Neuron (in vitro differentiated cells): ENCODE data around the gene PCDHA5.
"Not testable (repeated sequence)": the region's sequence is repeated elsewhere in the genome, so short reads cannot be mapped to it uniquely, and the experiment has no call there.

Source experiments
- H2AFZ ChIP-seq: one replicate; pipeline ENCODE4 v1.6.1; 2013; ENCODE audit warnings: low read depth, mild to moderate bottlenecking, inconsistent platforms, low read length, moderate library complexity
- H3K27me3 ChIP-seq: one replicate; pipeline ENCODE4 v1.6.1; 2013; ENCODE audit warnings: low read length; ENCODE audit not compliant: insufficient read depth
- H3K36me3 ChIP-seq: one replicate; pipeline ENCODE4 v1.6.1; 2013; ENCODE audit warnings: low read length; ENCODE audit not compliant: insufficient read depth
- H3K4me1 ChIP-seq: one replicate; pipeline ENCODE4 v1.6.1; 2013; ENCODE audit warnings: low read length; ENCODE audit not compliant: insufficient read depth
- H3K4me3 ChIP-seq: 2 replicates; pipeline ENCODE4 v1.5.1; 2013; ENCODE audit warnings: mild to moderate bottlenecking, low read length, moderate library complexity
- H3K9me3 ChIP-seq: one replicate; pipeline ENCODE4 v1.6.1; 2013; ENCODE audit warnings: low read length

PCDHA5 gene

DNA sequence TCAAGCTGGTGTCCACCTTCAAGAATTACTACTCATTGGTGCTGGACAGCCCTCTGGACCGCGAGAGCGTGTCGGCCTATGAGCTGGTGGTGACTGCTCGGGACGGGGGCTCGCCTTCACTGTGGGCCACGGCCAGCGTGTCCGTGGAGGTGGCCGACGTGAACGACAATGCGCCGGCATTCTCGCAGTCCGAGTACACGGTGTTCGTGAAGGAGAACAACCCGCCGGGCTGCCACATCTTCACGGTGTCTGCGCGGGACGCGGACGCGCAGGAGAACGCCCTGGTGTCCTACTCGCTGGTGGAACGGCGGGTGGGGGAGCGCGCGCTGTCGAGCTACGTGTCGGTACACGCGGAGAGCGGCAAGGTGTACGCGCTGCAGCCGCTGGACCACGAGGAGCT lies 19.0 kb upstream of the PCDHA5 start:
- peaks cover 27% of the 10 kb centered on the region for H3K9me3 ChIP-seq
- H2AFZ ChIP-seq, H3K4me3 ChIP-seq, H3K27me3 ChIP-seq, H3K36me3 ChIP-seq, H3K4me1 ChIP-seq: not testable (repeated sequence)

DNA sequence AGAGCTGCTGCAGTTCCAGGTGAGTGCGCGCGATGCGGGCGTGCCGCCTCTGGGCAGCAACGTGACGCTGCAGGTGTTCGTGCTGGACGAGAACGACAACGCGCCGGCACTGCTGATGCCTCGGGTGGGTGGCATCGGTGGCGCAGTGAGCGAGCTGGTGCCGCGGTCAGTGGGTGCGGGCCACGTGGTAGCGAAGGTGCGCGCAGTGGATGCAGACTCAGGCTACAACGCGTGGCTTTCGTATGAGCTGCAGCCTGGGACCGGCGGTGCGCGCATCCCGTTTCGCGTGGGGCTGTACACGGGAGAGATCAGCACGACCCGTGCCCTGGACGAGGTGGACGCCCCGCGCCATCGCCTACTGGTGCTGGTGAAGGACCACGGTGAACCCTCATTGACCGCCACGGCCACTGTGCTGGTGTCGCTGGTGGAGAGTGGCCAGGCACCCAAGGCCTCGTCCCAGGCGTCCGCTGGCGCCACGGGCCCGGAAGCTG lies 18.6 kb upstream of the PCDHA5 start:
- Histone ChIP-seq H3K4me1 (no peaks in the 10 kb centered on the region), H2AFZ (no peak overlapping the region), H3K4me3 (no peak overlapping the region), H3K36me3 (peaks cover 4% of the 10 kb centered on the region), H3K27me3 (no peaks in the 10 kb centered on the region), H3K9me3 (peaks cover 27% of the 10 kb centered on the region)

DNA sequence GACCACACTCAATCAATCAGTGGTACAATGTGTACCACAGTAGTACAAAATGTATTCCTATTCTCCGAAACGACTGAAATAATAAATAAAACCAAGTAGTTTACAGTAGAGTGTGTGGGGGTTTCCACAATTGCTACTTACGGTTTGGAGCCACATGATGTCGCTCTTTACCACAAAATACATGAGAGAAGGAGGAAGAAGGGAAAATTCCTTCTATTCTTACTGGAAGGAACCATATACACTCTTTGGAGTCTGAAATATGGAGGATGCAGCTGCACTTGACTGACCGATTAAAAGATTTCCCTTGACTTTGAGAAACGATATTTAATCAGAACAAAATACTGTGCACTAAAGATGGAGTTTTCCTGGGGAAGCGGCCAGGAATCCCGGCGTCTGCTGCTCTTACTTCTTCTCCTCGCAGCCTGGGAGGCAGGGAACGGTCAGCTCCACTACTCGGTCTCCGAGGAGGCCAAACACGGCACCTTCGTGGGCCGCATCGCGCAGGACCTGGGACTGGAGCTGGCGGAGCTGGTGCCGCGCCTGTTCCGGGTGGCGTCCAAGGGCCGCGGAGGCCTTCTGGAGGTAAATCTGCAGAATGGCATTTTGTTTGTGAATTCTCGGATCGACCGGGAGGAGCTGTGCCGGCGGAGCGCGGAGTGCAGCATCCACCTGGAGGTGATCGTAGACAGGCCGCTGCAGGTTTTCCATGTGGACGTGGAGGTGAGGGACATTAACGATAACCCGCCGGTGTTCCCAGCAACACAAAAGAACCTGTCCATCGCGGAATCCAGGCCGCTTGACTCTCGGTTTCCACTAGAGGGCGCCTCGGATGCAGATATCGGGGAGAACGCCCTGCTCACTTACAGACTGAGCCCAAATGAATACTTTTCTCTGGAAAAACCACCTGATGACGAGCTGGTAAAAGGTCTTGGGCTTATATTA lies 14.3 kb upstream of the PCDHA5 start, which contains the start of gene PCDHA4:
Gene PCDHA4 (plus strand): TSS at position 235 of the 942 bp plus-strand sequence.
- peak within 1 kb of the TSS; percentile 90 for H3K4me3 ChIP-seq
- H2AFZ ChIP-seq, result peak within 1 kb of the TSS; percentile 88
- H3K27me3 ChIP-seq, result no peaks in the 10 kb centered on the region

DNA sequence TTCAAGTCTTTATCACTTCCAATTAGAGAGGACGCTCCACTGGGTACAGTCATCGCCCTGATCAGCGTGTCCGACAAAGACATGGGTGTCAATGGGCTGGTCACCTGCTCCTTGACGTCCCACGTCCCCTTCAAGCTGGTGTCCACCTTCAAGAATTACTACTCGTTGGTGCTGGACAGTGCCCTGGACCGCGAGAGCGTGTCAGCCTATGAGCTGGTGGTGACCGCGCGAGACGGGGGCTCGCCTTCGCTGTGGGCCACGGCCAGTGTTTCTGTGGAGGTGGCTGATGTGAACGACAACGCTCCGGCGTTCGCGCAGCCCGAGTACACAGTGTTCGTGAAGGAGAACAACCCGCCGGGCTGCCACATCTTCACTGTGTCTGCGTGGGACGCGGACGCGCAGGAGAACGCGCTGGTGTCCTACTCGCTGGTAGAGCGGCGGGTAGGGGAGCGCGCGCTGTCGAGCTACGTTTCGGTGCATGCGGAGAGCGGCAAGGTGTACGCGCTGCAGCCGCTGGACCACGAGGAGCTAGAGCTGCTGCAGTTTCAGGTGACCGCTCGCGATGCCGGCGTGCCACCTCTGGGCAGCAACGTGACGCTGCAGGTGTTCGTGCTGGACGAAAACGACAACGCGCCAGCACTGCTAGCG lies 13.0 kb upstream of the PCDHA5 start:
- Histone ChIP-seq H3K4me3 (peak overlapping the region; percentile 90), H3K9me3 (peaks cover 17% of the 10 kb centered on the region), H3K36me3 (peaks cover 15% of the 10 kb centered on the region)
- H3K27me3 ChIP-seq, H3K4me1 ChIP-seq, H2AFZ ChIP-seq: not testable (repeated sequence)

More for the DNA sequence above, 14.3 kb upstream of the PCDHA5 start, which contains the start of gene PCDHA4:
- Histone ChIP-seq H3K36me3 (peaks cover 15% of the 10 kb centered on the region), H3K4me1 (peaks cover 2% of the 10 kb centered on the region), H3K9me3 (peaks cover 30% of the 10 kb centered on the region)

DNA sequence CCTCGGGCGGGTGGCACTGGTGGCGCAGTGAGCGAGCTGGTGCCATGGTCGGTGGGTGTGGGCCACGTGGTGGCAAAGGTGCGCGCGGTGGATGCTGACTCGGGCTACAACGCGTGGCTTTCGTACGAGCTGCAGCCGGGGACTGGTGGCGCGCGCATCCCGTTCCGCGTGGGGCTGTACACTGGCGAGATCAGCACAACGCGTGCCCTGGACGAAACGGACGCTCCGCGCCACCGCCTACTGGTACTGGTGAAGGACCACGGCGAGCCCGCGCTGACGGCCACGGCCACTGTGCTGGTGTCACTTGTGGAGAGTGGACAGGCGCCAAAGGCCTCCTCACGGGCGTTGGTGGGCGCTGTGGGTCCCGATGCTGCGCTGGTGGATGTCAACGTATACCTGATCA lies 12.5 kb upstream of the PCDHA5 start:
- Histone ChIP-seq H3K9me3 (peaks cover 20% of the 10 kb centered on the region), H3K27me3 (no peaks in the 10 kb centered on the region), H3K4me1 (peaks cover 2% of the 10 kb centered on the region), H3K4me3 (no peak overlapping the region), H2AFZ (no peak overlapping the region), H3K36me3 (peaks cover 16% of the 10 kb centered on the region)

DNA sequence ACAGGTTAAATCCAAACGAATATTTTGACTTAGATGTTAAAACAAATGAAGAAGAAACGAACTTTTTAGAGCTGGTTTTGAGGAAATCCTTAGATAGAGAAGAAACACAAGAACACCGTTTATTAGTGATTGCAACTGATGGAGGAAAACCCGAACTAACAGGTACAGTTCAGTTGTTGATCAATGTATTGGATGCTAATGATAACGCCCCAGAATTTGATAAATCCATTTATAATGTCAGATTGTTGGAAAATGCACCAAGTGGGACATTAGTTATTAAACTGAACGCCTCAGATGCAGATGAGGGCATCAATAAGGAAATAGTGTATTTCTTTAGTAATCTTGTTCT lies 842 bp downstream of the PCDHA5 start:
- no peaks in the 10 kb centered on the region for H3K4me1 ChIP-seq
- no peak overlapping the region for H3K4me3 ChIP-seq
- no peak overlapping the region for H2AFZ ChIP-seq
- peaks cover 29% of the 10 kb centered on the region for H3K36me3 ChIP-seq
- peaks cover 28% of the 10 kb centered on the region for H3K9me3 ChIP-seq
- H3K27me3 ChIP-seq, result no peaks in the 10 kb centered on the region

DNA sequence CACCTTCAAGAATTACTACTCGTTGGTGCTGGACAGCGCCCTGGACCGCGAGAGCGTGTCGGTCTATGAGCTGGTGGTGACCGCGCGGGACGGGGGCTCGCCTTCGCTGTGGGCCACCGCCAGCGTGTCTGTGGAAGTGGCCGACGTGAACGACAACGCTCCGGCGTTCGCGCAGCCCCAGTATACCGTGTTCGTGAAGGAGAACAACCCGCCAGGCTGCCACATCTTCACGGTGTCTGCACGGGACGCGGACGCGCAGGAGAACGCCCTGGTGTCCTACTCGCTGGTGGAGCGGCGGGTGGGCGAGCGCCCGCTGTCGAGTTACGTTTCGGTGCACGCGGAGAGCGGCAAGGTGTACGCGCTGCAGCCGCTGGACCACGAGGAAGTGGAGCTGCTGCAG lies 1.6 kb downstream of the PCDHA5 start:
- not testable (repeated sequence) for H3K4me1 ChIP-seq, H3K27me3 ChIP-seq, H3K4me3 ChIP-seq, H2AFZ ChIP-seq
- peaks cover 28% of the 10 kb centered on the region for H3K9me3 ChIP-seq
- H3K36me3 ChIP-seq, result peaks cover 26% of the 10 kb centered on the region

DNA sequence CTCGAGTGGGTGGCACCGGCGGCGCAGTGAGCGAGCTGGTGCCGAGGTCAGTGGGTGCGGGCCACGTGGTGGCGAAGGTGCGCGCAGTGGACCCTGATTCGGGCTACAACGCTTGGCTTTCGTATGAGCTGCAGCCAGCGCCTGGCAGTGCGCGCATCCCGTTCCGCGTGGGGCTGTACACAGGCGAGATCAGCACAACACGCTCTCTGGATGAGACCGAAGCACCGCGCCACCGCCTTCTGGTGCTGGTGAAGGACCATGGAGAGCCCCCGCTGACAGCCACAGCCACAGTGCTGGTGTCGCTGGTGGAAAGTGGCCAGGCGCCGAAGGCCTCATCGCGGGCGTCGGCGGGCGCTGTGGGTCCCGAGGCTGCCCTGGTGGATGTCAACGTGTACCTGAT lies 2.1 kb downstream of the PCDHA5 start:
- H3K4me1 ChIP-seq, result no peaks in the 10 kb centered on the region
- no peak overlapping the region for H2AFZ ChIP-seq
- no peaks in the 10 kb centered on the region for H3K27me3 ChIP-seq
- peaks cover 26% of the 10 kb centered on the region for H3K9me3 ChIP-seq
- H3K4me3 ChIP-seq, result no peak overlapping the region
- H3K36me3 ChIP-seq, result peaks cover 25% of the 10 kb centered on the region

DNA sequence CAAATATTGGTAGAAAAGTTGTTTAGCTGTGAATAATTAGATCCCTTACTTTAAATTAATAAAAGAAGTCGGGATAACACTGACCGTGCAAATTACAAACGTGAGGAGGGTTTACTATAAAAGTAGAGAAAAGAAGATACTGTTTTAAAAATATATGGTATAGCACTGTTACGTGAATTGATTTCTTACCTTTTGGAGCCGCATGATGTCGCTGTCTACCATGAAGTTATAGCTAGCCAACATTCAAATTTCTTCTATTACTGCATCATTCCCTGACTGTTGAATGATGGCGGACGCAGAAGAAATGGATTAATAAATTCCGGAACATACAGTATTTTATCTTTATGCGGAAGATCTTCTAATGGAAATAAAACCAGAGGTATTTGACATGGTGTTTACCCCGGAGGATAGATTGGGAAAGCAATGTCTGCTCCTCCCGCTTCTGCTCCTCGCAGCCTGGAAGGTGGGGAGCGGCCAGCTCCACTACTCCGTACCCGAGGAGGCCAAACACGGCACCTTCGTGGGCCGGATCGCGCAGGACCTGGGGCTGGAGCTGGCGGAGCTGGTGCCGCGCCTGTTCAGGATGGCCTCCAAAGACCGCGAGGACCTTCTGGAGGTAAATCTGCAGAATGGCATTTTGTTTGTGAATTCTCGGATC lies 6.4 kb downstream of the PCDHA5 start, which contains the start of gene PCDHA6:
Gene PCDHA6 (plus strand): TSS at position 257 of the 658 bp plus-strand sequence. CDS start 132 bp downstream, at position 389.
- Histone ChIP-seq H3K4me3 (peak within 1 kb of the TSS; percentile 78), H3K9me3 (peaks cover 33% of the 10 kb centered on the region), H2AFZ (peak within 1 kb of the TSS; percentile 80), H3K36me3 (peaks cover 34% of the 10 kb centered on the region), H3K4me1 (peaks cover 4% of the 10 kb centered on the region), H3K27me3 (no peaks in the 10 kb centered on the region)

DNA sequence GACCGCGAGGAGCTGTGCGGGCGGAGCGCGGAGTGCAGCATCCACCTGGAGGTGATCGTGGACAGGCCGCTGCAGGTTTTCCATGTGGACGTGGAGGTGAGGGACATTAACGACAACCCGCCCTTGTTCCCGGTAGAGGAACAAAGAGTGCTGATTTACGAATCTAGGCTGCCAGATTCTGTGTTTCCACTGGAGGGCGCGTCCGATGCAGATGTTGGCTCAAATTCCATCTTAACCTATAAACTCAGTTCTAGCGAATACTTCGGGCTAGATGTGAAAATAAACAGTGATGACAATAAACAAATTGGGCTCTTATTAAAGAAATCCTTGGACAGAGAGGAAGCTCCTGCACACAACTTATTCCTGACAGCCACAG lies 6.9 kb downstream of the PCDHA5 start:
- H3K4me3 ChIP-seq, result peak overlapping the region; percentile 78
- H3K9me3 ChIP-seq, result peaks cover 33% of the 10 kb centered on the region
- peaks cover 4% of the 10 kb centered on the region for H3K4me1 ChIP-seq
- H3K36me3 ChIP-seq, result peaks cover 33% of the 10 kb centered on the region
- no peaks in the 10 kb centered on the region for H3K27me3 ChIP-seq
- peak overlapping the region; percentile 80 for H2AFZ ChIP-seq

DNA sequence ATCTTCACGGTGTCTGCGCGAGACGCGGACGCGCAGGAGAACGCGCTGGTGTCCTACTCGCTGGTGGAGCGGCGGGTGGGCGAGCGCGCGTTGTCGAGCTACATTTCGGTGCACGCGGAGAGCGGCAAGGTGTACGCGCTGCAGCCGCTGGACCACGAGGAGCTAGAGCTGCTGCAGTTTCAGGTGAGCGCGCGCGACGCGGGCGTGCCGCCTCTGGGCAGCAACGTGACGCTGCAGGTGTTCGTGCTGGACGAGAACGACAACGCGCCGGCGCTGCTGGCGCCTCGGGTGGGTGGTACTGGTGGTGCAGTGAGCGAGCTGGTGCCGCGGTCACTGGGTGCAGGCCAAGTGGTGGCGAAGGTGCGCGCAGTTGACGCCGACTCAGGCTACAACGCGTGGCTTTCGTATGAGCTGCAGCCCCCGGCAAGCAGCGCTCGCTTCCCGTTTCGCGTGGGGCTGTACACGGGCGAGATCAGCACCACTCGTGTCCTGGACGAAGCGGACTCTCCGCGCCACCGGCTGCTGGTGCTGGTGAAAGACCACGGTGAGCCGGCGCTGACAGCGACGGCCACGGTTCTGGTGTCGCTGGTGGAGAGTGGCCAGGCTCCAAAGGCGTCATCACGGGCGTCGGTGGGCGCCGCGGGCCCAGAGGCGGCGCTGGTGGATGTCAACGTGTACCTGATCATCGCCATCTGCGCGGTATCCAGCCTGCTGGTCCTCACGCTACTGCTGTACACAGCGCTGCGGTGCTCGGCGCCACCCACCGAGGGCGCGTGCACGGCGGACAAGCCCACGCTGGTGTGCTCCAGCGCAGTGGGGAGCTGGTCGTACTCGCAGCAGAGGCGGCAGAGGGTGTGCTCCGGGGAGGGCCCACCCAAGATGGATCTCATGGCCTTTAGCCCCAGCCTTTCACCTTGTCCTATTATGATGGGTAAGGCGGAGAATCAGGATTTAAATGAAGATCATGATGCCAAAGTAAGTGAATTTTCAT lies 8.4 kb downstream of the PCDHA5 start:
- H3K36me3 ChIP-seq, result peaks cover 32% of the 10 kb centered on the region
- H3K4me3 ChIP-seq, H3K4me1 ChIP-seq, H2AFZ ChIP-seq, H3K27me3 ChIP-seq: not testable (repeated sequence)
- H3K9me3 ChIP-seq, result peaks cover 38% of the 10 kb centered on the region

DNA sequence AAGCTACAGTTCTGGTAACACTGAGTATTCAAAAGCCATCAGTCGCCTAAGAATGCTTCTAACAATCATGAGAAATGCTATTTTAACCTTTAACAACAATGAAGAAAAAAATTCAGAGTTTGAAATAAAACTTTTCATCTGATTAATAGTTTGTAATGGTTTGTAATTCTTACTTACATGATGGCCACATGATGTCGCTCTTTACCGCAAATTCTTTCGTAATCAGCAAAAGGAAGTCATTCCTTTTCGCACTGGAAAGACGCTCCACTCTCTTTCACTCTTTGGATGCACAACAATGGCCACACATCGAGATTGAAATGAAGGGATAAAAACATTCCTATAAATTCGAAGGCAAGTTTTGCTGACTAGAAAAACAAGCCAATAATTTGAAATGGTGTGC lies 12.6 kb downstream of the PCDHA5 start, which contains the start of gene PCDHA7:
Gene PCDHA7 (plus strand): TSS at position 277 of the 400 bp plus-strand sequence. CDS start 115 bp downstream, at position 392.
- Histone ChIP-seq H3K9me3 (peaks cover 60% of the 10 kb centered on the region), H3K36me3 (peaks cover 52% of the 10 kb centered on the region), H3K4me3 (no peak within 1 kb of the TSS), H3K27me3 (no peaks in the 10 kb centered on the region), H2AFZ (no peak within 1 kb of the TSS), H3K4me1 (peaks cover 4% of the 10 kb centered on the region)
